Astrocyte of the spinal cord (primary cell): ENCODE results near the gene NXPH3.

Experiments
- DNase-seq: peaks from one replicate; pipeline ENCODE4 v3.0.0; 2011; ENCODE audit warnings: low read depth, low spot score
- H3K4me3 ChIP-seq: 2 replicates; pipeline ENCODE4 v1.5.1; 2011; ENCODE audit warnings: low read depth, mild to moderate bottlenecking, low read length, moderate library complexity
- in situ Hi-C: cut with HindIII; loops from 2 replicates; pipeline ENCODE4 v1.10.0; 2017; ENCODE audit warnings: low sequenced_read_pairs
- TF ChIP-seq, protein P1 (sequence below): IDR thresholded peaks from 2 replicates; pipeline ENCODE4 v1.5.1; 2012; ENCODE audit warnings: low read depth, mild to moderate bottlenecking, low read length, inconsistent platforms

The NXPH3 gene

DNA sequence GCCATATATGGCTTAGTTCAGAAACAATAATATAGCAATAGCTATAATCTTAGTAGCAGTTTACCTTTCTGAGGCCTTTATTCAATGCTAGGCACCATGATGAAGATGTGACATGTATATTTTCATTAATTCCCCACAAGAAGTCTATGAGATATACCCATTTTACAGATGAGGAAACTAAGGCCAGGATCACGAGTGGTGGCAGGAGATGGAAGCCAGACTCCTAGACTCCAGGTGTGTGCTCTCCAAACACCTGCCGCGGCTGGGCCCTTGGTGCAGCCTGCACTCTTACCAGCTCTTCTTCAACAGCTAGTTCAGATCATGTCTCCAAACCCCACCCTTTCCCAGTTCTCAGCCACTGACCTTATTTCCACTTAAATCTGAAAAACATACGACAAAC, 15.2 kb downstream of the NXPH3 start:
- DNase-seq: no peak

GRCh38 chr17:49592263-49592662, 16.6 kb downstream of the NXPH3 start:
- TF ChIP-seq, protein P1, sequence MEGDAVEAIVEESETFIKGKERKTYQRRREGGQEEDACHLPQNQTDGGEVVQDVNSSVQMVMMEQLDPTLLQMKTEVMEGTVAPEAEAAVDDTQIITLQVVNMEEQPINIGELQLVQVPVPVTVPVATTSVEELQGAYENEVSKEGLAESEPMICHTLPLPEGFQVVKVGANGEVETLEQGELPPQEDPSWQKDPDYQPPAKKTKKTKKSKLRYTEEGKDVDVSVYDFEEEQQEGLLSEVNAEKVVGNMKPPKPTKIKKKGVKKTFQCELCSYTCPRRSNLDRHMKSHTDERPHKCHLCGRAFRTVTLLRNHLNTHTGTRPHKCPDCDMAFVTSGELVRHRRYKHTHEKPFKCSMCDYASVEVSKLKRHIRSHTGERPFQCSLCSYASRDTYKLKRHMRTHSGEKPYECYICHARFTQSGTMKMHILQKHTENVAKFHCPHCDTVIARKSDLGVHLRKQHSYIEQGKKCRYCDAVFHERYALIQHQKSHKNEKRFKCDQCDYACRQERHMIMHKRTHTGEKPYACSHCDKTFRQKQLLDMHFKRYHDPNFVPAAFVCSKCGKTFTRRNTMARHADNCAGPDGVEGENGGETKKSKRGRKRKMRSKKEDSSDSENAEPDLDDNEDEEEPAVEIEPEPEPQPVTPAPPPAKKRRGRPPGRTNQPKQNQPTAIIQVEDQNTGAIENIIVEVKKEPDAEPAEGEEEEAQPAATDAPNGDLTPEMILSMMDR: no peak
- no peak overlapping the region for H3K4me3 ChIP-seq
- in situ Hi-C loops: no loop called here
- DNase-seq: no peak

More for the DNA sequence above, 15.2 kb downstream of the NXPH3 start:
- no peak overlapping the region for H3K4me3 ChIP-seq
- TF ChIP-seq, protein P1: no peak
- in situ Hi-C loops: no loop called here

GRCh38 chr17:49595328-49595727, 19.7 kb downstream of the NXPH3 start:
- in situ Hi-C loops: no loop called here
- H3K4me3 ChIP-seq: no peak overlapping the region
- DNase-seq: no peak
- TF ChIP-seq, protein P1: no peak

- in situ Hi-C loops: no loop called here
- TF ChIP-seq, protein P1: no peak
- no peak overlapping the region for H3K4me3 ChIP-seq
- DNase-seq: no peak
Measured at GRCh38 chr17:49595980-49596379, 20.3 kb downstream of the NXPH3 start.

GRCh38 chr17:49596613-49597244, 21.1 kb downstream of the NXPH3 start:
- no peak for DNase-seq
- H3K4me3 ChIP-seq: no peak overlapping the region
- in situ Hi-C loops: no loop called here
- TF ChIP-seq, protein P1: no peak

DNA sequence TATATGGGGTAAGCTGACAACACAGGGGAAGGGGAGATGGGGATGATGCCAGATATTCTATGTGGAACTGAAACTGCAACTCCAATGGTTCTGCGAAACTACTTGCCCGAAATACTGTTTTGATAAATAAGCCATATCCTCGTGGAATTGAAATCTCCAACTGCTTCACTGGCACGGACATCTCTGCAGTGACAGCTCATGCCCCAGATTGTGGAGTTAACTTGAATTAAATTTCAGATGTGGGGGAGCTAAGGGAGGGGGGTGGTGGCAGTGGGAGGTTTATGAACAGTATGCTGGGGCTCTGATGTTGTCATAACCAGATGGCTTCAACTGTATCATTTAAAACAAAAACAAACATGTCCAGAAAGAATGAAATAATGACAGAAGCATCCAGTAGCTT, 21.8 kb downstream of the NXPH3 start:
- in situ Hi-C loops: no loop called here
- no peak overlapping the region for H3K4me3 ChIP-seq
- no peak for DNase-seq
- TF ChIP-seq, protein P1: no peak
